ENCODE data around the gene ANKRD40.

ANKRD40 gene

GRCh38 chr17:50707289-50708049 is at the start of gene ANKRD40:
ANKRD40 (minus strand) TSS chr17:50707914; CDS start chr17:50707654, 260 bp downstream.
- Histone ChIP-seq H3K27me3 (ENCODE audit: control insufficient read depth, insufficient read depth, low read length) (no peaks in the 10 kb centered on the region), H3K4me1 (peaks cover 28% of the 10 kb centered on the region), H3K9ac (peak within 1 kb of the TSS; percentile 69), H3K4me2 (ENCODE audit: low read length) (peak within 1 kb of the TSS; percentile 97), H3K9me3 (ENCODE audit: control insufficient read depth, low read length) (no peaks in the 10 kb centered on the region), H3K4me3 (ENCODE audit: low read depth, low read length) (peak within 1 kb of the TSS; percentile 75), H2AFZ (peak within 1 kb of the TSS; percentile 88), H3K36me3 (ENCODE audit: control insufficient read depth, insufficient read depth, low read length) (no peaks in the 10 kb centered on the region), H3K79me2 (peaks cover 25% of the 10 kb centered on the region), H3K27ac (peak within 1 kb of the TSS; percentile 97)
- no peak for TF ChIP-seq CTCF (IDR thresholded peaks at IDR 0.05)

- Histone ChIP-seq H3K36me3 (ENCODE audit: control insufficient read depth, insufficient read depth, low read length) (no peaks in the 10 kb centered on the region), H3K79me2 (no peaks in the 10 kb centered on the region), H2AFZ (no peak overlapping the region), H3K9ac (no peak overlapping the region), H3K27me3 (ENCODE audit: control insufficient read depth, insufficient read depth, low read length) (no peaks in the 10 kb centered on the region), H3K4me1 (peaks cover 6% of the 10 kb centered on the region), H3K4me2 (ENCODE audit: low read length) (no peak overlapping the region), H3K9me3 (ENCODE audit: control insufficient read depth, low read length) (no peaks in the 10 kb centered on the region), H3K4me3 (ENCODE audit: low read depth, low read length) (no peak overlapping the region), H3K27ac (no peak overlapping the region)
- no peak for TF ChIP-seq CTCF (IDR thresholded peaks at IDR 0.05)
Observed at GRCh38 chr17:50754521-50754920, 46.8 kb upstream of the ANKRD40 start.

GRCh38 chr17:50749245-50749644 is 41.5 kb upstream of the ANKRD40 start:
- Histone ChIP-seq H3K27me3 (ENCODE audit: control insufficient read depth, insufficient read depth, low read length) (no peaks in the 10 kb centered on the region), H3K27ac (no peak overlapping the region), H3K36me3 (ENCODE audit: control insufficient read depth, insufficient read depth, low read length) (no peaks in the 10 kb centered on the region), H2AFZ (no peak overlapping the region), H3K4me2 (ENCODE audit: low read length) (no peak overlapping the region), H3K4me1 (no peaks in the 10 kb centered on the region), H3K79me2 (no peaks in the 10 kb centered on the region), H3K9me3 (ENCODE audit: control insufficient read depth, low read length) (no peaks in the 10 kb centered on the region), H3K4me3 (ENCODE audit: low read depth, low read length) (no peak overlapping the region), H3K9ac (no peak overlapping the region)
- no peak for TF ChIP-seq CTCF (IDR thresholded peaks at IDR 0.05)

DNA sequence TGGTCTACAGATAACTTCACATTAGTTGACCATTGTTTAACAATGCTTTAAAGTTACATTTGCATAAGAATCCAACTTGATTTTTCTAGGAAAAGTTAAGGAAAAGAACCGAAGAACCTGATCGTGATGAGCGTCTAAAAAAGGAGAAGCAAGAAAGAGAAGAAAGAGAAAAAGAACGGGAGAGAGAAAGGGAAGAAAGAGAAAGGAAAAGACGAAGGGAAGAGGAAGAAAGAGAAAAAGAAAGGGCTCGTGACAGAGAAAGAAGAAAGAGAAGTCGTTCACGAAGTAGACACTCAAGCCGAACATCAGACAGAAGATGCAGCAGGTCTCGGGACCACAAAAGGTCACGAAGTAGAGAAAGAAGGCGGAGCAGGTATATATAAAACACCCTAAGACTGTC is 37.9 kb upstream of the ANKRD40 start:
- Histone ChIP-seq H3K9me3 (ENCODE audit: control insufficient read depth, low read length) (no peaks in the 10 kb centered on the region), H3K4me2 (ENCODE audit: low read length) (no peak overlapping the region), H2AFZ (no peak overlapping the region), H3K79me2 (peaks cover 7% of the 10 kb centered on the region), H3K36me3 (ENCODE audit: control insufficient read depth, insufficient read depth, low read length) (no peaks in the 10 kb centered on the region), H3K4me1 (no peaks in the 10 kb centered on the region), H3K9ac (no peak overlapping the region), H3K4me3 (ENCODE audit: low read depth, low read length) (no peak overlapping the region), H3K27ac (no peak overlapping the region), H3K27me3 (ENCODE audit: control insufficient read depth, insufficient read depth, low read length) (no peaks in the 10 kb centered on the region)
- TF ChIP-seq CTCF (IDR thresholded peaks at IDR 0.05), result no peak

GRCh38 chr17:50739098-50739497 is 31.4 kb upstream of the ANKRD40 start:
- Histone ChIP-seq H3K9ac (no peak overlapping the region), H2AFZ (no peak overlapping the region), H3K4me3 (ENCODE audit: low read depth, low read length) (no peak overlapping the region), H3K4me2 (ENCODE audit: low read length) (no peak overlapping the region), H3K4me1 (peaks cover 6% of the 10 kb centered on the region), H3K36me3 (ENCODE audit: control insufficient read depth, insufficient read depth, low read length) (no peaks in the 10 kb centered on the region), H3K27ac (no peak overlapping the region), H3K9me3 (ENCODE audit: control insufficient read depth, low read length) (no peaks in the 10 kb centered on the region), H3K79me2 (peaks cover 37% of the 10 kb centered on the region), H3K27me3 (ENCODE audit: control insufficient read depth, insufficient read depth, low read length) (no peaks in the 10 kb centered on the region)
- TF ChIP-seq CTCF (IDR thresholded peaks at IDR 0.05), result no peak

All from parathyroid adenoma (tissue), 2 donors.